HG03097 (cell line): ENCODE data around the gene ENPP5.

ENCODE experiments used
- ATAC-seq: cut with Tn5 transposase; IDR thresholded peaks from one replicate; pipeline ENCODE4 v1.9.1; 2021; ENCODE audit not compliant: unreplicated experiment, low FRiP score

ENPP5 gene

DNA sequence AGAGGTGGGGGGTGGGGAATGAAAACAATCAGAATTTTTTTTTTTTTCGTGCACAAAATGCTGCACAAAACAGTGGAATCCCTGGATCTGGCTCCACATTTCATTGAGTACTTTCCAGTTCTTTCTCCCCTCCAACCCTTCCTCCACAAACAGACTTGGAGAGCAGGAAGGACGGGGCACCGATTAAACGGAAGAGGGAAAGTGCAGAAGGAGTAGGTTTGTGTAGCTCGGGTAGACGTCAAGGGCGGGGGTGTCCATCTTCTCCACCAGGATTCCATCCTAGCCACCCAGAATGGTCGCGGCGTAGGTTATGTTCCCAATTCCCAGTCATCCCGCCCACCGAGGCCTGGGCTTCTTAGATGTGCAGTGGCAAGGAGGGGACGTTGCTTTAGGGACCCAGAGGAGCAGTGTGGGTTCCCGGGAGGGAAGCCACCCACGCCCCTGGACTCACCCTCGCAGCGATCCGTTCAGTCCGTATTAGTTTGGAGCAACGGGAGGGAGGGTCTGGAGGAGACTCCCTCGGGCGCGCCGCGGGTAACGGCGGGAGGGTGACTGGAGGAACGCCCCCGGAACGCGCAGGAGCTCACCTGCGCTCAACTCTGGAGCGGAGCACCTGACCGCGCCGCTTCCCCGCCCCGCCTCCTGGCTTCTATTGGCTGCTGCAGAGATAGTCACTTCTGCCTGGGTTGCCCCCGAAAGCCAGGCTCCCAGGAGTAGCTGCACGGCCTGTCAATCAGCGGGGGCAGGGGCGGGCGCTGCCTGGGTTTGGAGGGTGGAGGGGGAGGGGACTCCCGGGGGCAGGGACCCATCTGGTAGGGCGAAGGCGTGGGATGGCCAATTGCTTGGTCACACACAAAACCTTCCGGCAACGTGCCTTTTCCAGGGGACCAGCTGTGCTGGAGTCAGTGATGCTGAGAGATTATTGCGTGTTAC, at the start of gene ENPP5:
Gene ENPP5, minus strand, starts transcription at position 624 of the 933 bp plus-strand sequence. CDS start 2,718 bp downstream, outside the sequence.
- peak; percentile 66 for ATAC-seq

DNA sequence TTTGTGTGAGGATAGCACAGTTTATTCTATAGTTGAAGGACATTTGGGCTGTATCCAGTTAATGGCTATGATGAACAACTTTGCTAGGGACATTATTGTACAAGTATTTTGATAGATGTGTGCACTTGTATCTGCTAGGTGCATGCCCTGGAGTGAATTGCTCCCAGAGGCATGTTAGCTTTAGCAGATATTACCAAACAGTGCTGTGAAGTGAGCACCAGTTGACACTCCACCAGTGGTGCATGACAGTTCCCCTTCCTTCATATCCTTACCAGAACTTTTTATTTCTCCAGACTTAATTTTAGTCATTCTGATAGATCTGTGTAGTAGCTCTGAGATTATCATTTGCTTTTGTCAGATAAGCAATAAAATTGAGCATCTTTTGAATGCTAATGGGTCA, 48.9 kb upstream of the ENPP5 start:
- ATAC-seq = no peak

DNA sequence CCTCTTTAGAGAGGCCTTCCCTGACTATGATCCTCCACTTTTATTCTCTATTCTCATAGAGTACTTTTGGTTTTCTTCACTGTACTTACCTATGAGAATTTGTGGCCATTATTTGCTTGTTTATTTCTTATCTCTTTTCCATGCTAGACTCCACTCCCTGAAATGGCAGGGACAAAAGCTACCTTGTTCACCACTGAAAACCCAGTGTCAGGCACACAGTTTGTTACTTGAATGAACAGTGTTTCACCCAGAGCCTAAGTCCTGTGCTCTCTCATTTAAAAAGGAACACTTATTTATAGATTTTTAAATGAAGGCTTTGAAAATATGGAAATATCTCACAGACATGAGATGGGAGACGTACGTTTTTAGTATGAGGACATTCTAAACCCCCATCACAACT, 47.7 kb upstream of the ENPP5 start:
- ATAC-seq = no peak

DNA sequence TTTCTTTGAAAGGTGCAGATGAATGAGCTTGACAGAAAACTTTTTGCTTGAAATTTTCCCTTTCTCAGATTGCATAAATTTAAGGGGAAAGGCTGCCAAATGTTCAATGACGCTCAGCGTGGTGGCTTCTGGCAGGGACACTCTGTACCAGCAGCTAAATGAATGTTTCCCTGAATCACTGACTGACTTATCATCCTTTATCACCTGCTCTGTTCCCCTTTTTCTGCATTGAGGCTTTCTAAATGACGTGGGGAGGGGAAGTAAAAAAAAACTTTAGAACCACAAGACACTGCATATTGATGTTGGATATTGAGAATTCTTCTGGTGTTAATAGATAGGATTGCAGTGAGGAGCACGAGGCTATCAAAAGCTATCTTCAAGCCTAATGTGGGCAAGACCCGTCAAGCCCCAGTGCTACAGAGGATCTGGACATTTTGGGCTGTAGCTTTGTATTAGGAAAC, 46.9 kb upstream of the ENPP5 start:
- ATAC-seq = no peak

DNA sequence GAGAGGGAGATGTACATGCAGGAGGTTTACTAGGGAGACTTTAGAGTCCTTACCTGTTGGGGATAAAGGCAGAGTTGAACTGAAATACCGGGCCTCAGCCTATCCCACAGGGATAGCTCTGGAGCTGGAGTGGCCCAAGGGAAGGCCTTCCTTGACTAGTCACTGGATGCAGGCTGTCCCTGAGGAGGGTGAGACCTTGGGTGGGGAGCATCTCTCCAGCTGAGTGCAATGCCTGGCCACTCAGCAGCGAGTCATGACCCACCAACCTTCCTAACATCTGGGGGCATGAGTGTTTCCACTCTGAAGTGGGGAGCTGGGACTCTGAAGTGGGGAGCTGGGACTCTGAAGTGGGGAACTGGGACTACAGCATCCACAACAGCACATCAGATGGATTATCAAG, 46.1 kb upstream of the ENPP5 start:
- no peak for ATAC-seq

GRCh38 chr6:46215777-46216176, 45.0 kb upstream of the ENPP5 start:
- ATAC-seq = no peak

GRCh38 chr6:46215213-46215612, 44.4 kb upstream of the ENPP5 start:
- ATAC-seq = no peak

DNA sequence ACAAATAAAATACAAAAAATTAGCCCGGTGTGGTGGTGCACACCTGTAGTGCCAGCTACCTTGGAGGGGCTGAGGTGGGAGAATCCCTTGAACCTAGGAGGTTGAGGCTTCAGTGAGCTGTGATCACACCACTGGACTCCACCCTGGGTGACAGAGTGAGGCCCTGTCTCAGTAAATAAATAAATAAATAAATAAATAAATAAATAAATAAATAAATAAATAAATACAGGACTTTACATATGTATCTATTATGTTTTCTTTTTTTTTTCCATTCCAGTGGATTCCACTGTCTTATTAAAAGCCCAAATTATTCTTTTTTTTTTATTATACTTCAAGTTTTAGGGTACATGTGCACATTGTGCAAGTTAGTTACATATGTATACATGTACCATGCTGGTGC, 41.1 kb upstream of the ENPP5 start:
- no peak for ATAC-seq

DNA sequence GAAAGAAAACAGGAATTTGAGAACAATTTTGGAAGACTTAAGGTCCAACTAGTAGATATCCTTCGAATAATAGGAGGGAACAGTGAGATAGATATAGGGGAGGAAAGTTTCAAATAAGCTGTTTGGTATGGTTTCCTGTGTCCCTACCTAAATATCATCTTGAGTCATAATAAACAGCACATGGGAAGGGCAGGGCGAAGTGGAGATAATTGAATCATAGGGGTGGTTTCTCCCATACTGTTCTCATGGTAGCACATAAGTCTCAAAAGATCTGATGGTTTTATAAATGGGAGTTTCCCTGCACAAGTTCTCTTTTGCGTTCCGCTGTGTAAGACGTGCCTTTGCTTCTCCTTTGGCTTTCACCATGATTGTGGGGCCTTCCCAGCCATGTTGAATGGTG, 39.5 kb upstream of the ENPP5 start:
- no peak for ATAC-seq

DNA sequence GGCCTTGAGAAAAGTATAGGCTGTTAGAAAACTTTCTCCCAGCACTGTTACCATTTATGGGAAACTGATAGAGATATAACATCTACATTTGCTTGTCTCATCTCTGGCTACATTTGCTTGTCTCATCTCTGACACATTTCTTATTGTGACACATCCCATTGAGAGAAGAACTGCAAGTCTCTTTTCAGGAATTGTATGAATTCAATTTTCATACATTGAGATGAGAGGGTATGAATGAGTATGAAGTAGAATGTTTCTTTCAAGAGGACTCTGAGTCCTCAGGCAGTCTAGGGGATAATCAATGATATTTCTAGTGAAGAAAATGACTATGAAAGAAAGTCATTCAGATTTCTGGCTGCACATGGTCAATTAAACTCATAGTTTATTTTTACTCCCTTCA, 37.5 kb upstream of the ENPP5 start:
- no peak for ATAC-seq

DNA sequence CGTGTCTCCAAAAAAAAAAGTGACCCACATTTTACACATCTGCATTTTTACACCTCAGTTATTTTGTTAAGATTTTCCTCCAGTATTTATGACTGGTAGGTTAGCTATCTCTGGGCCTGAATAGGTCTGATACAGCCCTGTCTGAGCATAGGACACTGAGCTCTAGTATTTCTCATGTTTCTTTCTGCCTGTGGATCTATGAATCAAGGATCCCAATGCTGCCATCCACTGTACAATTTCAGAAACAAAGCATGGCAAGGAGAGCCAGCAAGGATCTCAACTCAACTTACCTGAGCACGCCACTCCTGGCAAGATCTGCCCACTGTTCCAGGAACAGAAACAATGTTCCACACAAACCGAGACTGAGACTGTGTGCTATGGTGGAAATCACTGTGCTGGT, 36.4 kb upstream of the ENPP5 start:
- no peak for ATAC-seq

DNA sequence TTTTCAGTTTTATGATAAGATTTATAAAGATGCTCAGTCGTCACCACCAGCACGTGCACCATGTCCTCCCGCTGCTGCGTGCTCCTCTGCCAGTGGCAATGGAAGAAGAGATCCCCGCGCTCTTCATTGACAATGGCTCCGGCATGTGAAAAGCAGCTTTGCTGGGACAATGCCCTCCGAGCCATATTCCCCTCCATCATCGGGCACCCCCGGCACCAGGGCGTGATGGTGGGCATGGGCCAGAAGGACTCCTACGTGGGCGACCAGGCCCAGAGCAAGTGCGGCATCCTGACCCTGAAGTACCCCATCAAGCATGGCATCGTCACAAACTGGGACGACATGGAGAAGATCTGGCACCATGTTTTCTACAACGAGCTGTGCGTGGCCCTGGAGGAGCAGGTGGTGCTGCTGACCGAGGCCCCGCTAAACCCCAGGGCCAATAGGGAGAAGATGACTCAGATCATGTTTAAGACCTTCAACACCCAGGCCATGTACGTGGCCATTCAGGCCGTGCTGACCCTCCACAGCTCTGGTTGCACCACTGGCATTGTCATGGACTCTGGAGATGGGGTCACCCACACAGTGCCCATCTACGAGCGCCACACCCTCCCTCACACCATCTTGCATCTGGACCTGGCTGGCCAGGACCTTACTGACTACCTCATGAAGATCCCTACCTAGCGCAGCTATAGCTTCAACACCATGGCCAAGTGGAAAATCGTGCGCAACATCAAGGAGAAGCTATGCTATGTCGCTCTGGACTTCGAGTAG, 34.3 kb upstream of the ENPP5 start:
- ATAC-seq = no peak

- no peak for ATAC-seq
These were observed 32.8 kb upstream of the ENPP5 start for GRCh38 chr6:46203391-46204177.

- ATAC-seq = no peak
These were observed 30.9 kb upstream of the ENPP5 start for GRCh38 chr6:46201702-46202101.

DNA sequence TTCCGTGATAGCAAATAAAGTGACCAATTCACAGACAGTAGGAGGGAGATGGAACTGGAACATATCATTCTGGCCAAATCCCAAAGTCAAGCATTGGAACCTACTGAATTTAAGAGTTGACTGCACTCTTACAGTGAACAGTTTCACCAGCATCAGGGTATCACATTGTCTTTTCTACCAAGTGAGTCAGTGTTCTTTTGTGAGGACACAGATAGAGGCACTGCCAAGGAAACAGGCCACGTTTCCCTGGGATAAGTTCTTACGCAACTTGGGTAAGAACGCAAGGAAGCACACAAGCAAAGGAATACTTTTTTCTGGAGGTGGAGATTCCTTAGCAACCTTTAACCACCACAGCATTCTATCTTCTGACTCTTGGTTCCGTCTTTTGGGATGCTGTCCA, 28.6 kb upstream of the ENPP5 start:
- no peak for ATAC-seq

DNA sequence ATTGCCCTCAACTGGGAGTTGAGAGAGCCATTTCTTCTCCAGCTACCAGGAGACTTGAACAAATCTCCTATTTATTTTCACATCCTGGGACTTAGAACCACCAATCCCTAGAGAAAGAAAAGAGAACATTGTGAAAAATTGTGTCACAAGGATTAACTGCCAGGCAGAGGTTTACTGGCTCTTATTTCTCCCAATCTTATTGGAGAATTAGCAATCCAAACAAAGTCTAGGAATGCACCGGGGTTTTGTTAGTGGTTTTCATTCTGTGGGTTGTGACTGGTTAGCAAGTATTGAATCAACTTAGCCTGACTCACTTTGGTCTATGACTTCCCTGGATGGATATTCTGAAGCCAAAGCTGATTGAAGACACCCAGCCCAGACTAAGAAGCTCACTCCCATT, 21.2 kb upstream of the ENPP5 start:
- ATAC-seq = no peak

GRCh38 chr6:46190889-46191288, 20.1 kb upstream of the ENPP5 start:
- ATAC-seq = no peak

- no peak for ATAC-seq
These were observed 18.9 kb upstream of the ENPP5 start for GRCh38 chr6:46189726-46190125.

GRCh38 chr6:46186583-46186982, 15.8 kb upstream of the ENPP5 start:
- no peak for ATAC-seq

- no peak for ATAC-seq
These were observed 13.3 kb upstream of the ENPP5 start for GRCh38 chr6:46184114-46184513.

GRCh38 chr6:46175976-46176375, 5.2 kb upstream of the ENPP5 start:
- ATAC-seq = no peak
